Measurements from ENCODE around the gene BHLHA15. TPM values are rescaled to one million over a fixed set of nuclear protein-coding genes. Genes with fewer than 3 reads are reported as not detected.
A peak's percentile ranks its signal among the peaks of the same experiment; 100 is the strongest.

Gene BHLHA15
- under 1 TPM; 0.23 to 0.47 TPM for total RNA-seq

DNA sequence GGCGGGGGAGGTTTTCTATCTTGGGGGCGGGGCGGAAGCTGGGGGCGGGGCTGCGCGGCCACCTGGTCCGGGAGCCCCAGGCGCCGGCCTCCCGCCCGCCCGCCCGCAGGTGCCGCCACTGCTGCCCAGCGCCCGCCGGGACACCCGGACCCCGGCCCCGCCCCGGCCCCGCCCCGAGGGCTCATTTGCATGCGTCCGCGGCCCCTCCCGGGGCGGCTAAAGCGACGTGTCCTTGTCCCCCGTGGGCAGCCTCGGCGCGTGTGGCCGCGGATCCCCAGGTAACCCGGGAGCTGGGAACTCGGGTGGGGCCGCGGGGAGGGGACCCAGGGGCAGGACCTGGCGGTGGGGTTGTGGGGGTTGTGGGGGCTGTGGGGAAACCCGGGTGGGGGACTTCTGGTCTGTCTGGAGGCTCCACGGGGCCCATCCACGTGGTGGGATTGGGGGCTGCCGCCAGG is at the start of gene BHLHA15:
TSS of gene BHLHA15 (plus strand) at position 219 of the 455 bp plus-strand sequence. CDS start 871 bp downstream, outside the sequence.
- H3K9me3 Mint-ChIP-seq (ENCODE audit: low read depth) = no peaks in the 10 kb centered on the region
- POLR2A ChIA-PET = no interaction called here
- ATAC-seq (peak; percentile 31), DNase-seq (peak; percentile 53)
- CTCF ChIA-PET = no interaction called here
- no peak within 1 kb of the TSS for H3K27ac Mint-ChIP-seq
- H3K36me3 Mint-ChIP-seq (ENCODE audit: low read depth) = peaks cover 9% of the 10 kb centered on the region
- H3K4me1 Mint-ChIP-seq = peaks cover 3% of the 10 kb centered on the region
- intact Hi-C loops (cut with DNase I, micrococcal nuclease) = loop anchor here in 1 of 2 experiments (2.0 kb wide), 1 partner anchor 190 kb away; the partner anchor contains the start of gene BAIAP2L1
- H3K4me3 Mint-ChIP-seq = peak within 1 kb of the TSS; percentile 51
- H3K27me3 Mint-ChIP-seq = no peaks in the 10 kb centered on the region

DNA sequence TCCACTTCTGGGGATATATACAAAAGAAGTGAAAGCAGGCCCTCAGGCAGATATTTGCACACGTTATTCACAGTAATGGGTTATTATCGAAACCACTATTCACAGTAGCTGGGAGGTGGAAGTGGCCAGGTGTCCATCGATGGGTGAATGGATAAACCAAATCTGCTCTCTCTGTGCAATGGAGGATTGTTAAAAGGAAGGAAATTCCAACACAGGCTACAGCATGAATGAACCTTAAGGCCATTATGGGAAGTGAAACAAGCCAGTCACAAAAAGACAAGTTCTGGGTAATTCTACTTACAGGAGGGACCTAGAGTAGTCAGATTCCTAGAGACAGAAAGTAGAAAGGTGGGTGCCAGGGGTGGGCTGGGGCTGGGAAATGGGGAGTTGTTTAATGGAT is 48.5 kb upstream of the BHLHA15 start:
- intact Hi-C loops (cut with DNase I, micrococcal nuclease) = no loop called here

GRCh38 chr7:98163269-98163668 is 48.0 kb upstream of the BHLHA15 start:
- Mint-ChIP-seq H3K36me3 (ENCODE audit: low read depth) (peaks cover 6% of the 10 kb centered on the region), H3K4me3 (no peak overlapping the region), H3K27ac (no peak overlapping the region), H3K9me3 (ENCODE audit: low read depth) (no peaks in the 10 kb centered on the region), H3K4me1 (peaks cover 2% of the 10 kb centered on the region), H3K27me3 (no peaks in the 10 kb centered on the region)
- ChIA-PET POLR2A (no interaction called here), CTCF (interaction anchor here (1.0 to 9.8 kb wide), 2 partner anchors 53 to 142 kb away, joined by 3 to 172 read pairs; no protein-coding TSS in a partner anchor)
- no peak for ATAC-seq
- DNase-seq = no peak
- intact Hi-C loops (cut with DNase I, micrococcal nuclease) = no loop called here

More for the DNA sequence above, 48.5 kb upstream of the BHLHA15 start:
- H3K4me1 Mint-ChIP-seq = peaks cover 2% of the 10 kb centered on the region
- H3K9me3 Mint-ChIP-seq (ENCODE audit: low read depth) = no peaks in the 10 kb centered on the region
- no peaks in the 10 kb centered on the region for H3K27me3 Mint-ChIP-seq
- peaks cover 7% of the 10 kb centered on the region for H3K36me3 Mint-ChIP-seq (ENCODE audit: low read depth)
- ChIA-PET CTCF (interaction anchor here (1.0 to 9.8 kb wide), 3 partner anchors 53 to 142 kb away, joined by 3 to 172 read pairs (median 3); no protein-coding TSS in a partner anchor), POLR2A (no interaction called here)
- H3K4me3 Mint-ChIP-seq = no peak overlapping the region
- H3K27ac Mint-ChIP-seq = no peak overlapping the region
- ATAC-seq (no peak), DNase-seq (no peak)

DNA sequence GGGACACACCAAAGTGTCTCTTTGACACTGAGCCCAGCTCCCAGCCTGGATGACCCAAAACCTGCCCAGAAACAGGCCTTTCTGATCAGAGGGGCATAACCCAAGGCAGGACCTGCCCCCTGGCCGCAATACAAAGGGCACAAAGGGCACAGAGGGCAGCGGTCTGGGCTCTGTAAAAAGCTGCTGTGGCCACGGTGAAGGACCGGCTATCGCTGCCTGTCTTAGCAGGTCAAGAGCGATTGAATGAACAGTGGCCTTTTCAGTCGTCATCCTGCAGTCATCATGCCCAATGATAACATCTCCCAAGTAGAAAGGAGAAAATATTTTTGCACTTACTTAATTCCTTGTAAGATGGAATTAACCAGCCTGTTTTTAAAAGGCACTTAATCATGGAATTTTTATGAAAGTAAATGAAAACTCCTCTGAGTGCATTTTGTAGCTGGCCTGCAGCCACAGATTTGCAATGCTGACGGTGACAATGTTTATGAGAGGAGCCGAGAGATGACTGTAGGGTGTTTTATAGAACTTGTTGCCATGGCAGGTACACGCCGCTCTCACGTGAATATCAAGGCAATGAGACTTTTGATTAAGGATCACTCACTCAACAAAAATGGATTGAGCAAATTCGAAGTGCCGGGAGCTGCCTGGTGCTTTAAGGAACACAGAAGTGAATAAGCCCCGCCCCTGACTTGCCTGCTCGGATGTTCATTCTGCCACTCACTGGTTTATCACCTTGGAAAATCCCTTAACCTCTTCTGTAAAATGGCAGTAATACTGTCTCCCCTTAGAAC is 47.3 kb upstream of the BHLHA15 start:
- Mint-ChIP-seq H3K4me1 (peaks cover 5% of the 10 kb centered on the region), H3K4me3 (no peak overlapping the region), H3K27me3 (no peaks in the 10 kb centered on the region), H3K27ac (no peak overlapping the region), H3K9me3 (ENCODE audit: low read depth) (no peaks in the 10 kb centered on the region), H3K36me3 (ENCODE audit: low read depth) (peaks cover 5% of the 10 kb centered on the region)
- POLR2A ChIA-PET = no interaction called here
- CTCF ChIA-PET = interaction anchor here (0.7 to 9.8 kb wide), 5 partner anchors 14 to 143 kb away, joined by 3 to 172 read pairs (median 12); partner anchors contain the start of gene LMTK2
- intact Hi-C loops (cut with DNase I, micrococcal nuclease) = no loop called here
- DNase-seq (no peak), ATAC-seq (no peak)

DNA sequence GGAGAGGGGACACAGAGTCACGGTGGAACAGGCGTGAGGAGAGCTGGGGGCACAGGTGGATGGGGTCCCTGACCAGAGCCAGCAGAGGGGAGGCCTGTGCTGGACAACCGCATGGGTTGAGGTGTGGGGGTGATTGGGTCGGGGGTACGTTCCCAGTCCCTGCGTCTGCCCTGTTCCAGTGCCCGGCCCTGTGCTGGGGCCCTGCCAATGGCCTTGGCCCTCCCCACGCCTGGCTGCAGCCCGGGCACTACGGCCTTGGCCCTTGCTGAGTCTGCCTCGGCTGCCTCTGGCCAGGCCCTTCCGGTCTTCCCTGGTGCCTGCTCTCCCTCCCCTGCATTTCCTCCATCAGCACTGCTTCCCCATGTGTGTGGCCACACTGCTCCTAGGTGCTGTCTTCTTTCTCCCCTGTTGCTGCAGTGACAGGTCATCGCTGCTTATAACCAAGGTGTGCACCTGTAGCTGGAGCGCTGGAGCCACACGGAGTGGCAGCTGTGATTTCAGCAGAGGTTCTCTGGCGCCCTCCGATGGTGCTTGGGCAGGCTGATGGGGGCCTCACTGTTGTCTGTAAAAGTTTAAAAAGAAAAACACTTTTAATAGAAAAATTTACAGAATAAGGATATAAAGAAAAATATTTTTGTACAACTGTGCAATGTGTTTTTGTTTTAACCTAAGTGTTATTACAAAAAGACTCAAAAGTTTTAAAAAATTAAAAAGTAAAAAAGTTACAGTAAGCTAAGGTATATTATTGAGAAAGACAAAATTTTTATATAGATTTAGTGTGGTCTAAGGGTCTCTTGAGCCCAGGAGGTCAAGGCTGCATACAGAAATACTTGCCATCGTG is 45.2 kb upstream of the BHLHA15 start:
- Mint-ChIP-seq H3K36me3 (ENCODE audit: low read depth) (no peaks in the 10 kb centered on the region), H3K4me3 (no peak overlapping the region), H3K27ac (peak overlapping the region; percentile 4), H3K27me3 (no peaks in the 10 kb centered on the region), H3K4me1 (peaks cover 5% of the 10 kb centered on the region), H3K9me3 (ENCODE audit: low read depth) (no peaks in the 10 kb centered on the region)
- peak; percentile 80 for DNase-seq
- intact Hi-C loops (cut with DNase I, micrococcal nuclease) = no loop called here
- ChIA-PET POLR2A (no interaction called here), CTCF (interaction anchor here (0.6 to 9.8 kb wide), 15 partner anchors 9 to 195 kb away, joined by 3 to 172 read pairs (median 4); partner anchors contain the start of gene LMTK2)
- ATAC-seq = peak; percentile 89

GRCh38 chr7:98166668-98166970 is 44.6 kb upstream of the BHLHA15 start:
- H3K9me3 Mint-ChIP-seq (ENCODE audit: low read depth) = no peaks in the 10 kb centered on the region
- H3K36me3 Mint-ChIP-seq (ENCODE audit: low read depth) = peaks cover 4% of the 10 kb centered on the region
- POLR2A ChIA-PET = no interaction called here
- no peak for DNase-seq
- H3K4me1 Mint-ChIP-seq = peaks cover 5% of the 10 kb centered on the region
- no peaks in the 10 kb centered on the region for H3K27me3 Mint-ChIP-seq
- no peak overlapping the region for H3K27ac Mint-ChIP-seq
- CTCF ChIA-PET = interaction anchor here (0.6 to 9.8 kb wide), 12 partner anchors 9 to 196 kb away, joined by 3 to 172 read pairs (median 4); partner anchors contain the start of gene LMTK2
- no peak overlapping the region for H3K4me3 Mint-ChIP-seq
- intact Hi-C loops (cut with DNase I, micrococcal nuclease) = no loop called here
- ATAC-seq = no peak

GRCh38 chr7:98167653-98168052 is 43.6 kb upstream of the BHLHA15 start:
- no peak overlapping the region for H3K27ac Mint-ChIP-seq
- H3K27me3 Mint-ChIP-seq = no peaks in the 10 kb centered on the region
- peaks cover 8% of the 10 kb centered on the region for H3K36me3 Mint-ChIP-seq (ENCODE audit: low read depth)
- DNase-seq = no peak
- H3K4me1 Mint-ChIP-seq = peaks cover 5% of the 10 kb centered on the region
- POLR2A ChIA-PET = no interaction called here
- ATAC-seq = no peak
- H3K9me3 Mint-ChIP-seq (ENCODE audit: low read depth) = no peaks in the 10 kb centered on the region
- CTCF ChIA-PET = interaction anchor here (0.5 to 9.8 kb wide), 7 partner anchors 12 to 197 kb away, joined by 3 to 172 read pairs (median 8); partner anchors contain the start of gene LMTK2
- no peak overlapping the region for H3K4me3 Mint-ChIP-seq
- intact Hi-C loops (cut with DNase I, micrococcal nuclease) = loop anchor here (1.0 kb wide), 2 partner anchors 61 to 146 kb away; partner anchors contain the start of gene LMTK2 (in 2 of the 2)

DNA sequence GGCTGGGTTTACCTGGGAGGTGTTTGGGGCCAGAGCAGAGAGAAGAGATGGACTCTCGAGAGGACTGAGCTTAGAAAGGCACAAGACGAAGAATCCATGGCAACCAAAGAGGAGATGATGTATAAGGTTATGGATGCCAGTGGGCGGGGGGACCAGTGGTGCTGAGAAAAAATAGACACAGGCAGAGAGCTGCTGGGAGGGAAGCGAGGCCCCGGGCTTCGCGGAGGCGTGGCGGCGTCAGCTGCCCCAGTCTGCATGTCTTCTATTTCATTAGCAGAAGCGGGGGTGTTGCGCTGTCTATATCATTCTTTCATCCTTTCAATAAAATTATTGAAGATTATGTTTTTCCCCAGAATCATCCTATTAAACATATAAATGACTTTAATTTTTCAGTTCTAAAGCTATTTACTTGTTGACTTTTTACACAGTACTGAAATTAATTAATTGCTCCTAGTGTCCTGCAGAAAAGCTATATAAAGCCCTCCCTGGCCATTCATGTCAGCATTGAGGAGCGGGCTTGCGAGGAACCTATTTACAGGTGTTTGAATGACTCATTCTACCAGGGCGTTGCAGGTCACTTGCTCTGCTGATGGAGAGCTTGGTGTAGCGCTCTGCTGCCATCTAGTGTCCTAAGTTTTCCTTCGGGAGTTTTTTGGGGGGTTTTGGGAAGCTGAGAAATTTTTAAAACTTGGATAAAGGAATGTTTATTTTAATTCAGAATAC is 42.9 kb upstream of the BHLHA15 start:
- Mint-ChIP-seq H3K27me3 (no peaks in the 10 kb centered on the region), H3K9me3 (ENCODE audit: low read depth) (no peaks in the 10 kb centered on the region), H3K27ac (no peak overlapping the region), H3K4me1 (peaks cover 5% of the 10 kb centered on the region), H3K36me3 (ENCODE audit: low read depth) (peaks cover 8% of the 10 kb centered on the region), H3K4me3 (no peak overlapping the region)
- ChIA-PET POLR2A (interaction anchor here (1.2 kb wide), 1 partner anchor 147 kb away, joined by 3 read pairs; no protein-coding TSS in a partner anchor), CTCF (interaction anchor here (0.5 to 9.8 kb wide), 27 partner anchors 8 to 578 kb away, joined by 3 to 172 read pairs (median 4); partner anchors contain the start of gene LMTK2)
- DNase-seq (peak; percentile 68), ATAC-seq (peak; percentile 68)
- intact Hi-C loops (cut with DNase I, micrococcal nuclease) = loop anchor here (1.0 kb wide), 2 partner anchors 62 to 147 kb away; partner anchors contain the start of gene LMTK2 (in 2 of the 2)

GRCh38 chr7:98168904-98169621 is 42.2 kb upstream of the BHLHA15 start:
- POLR2A ChIA-PET = interaction anchor here (1.2 kb wide), 1 partner anchor 148 kb away, joined by 3 read pairs; no protein-coding TSS in a partner anchor
- no peaks in the 10 kb centered on the region for H3K9me3 Mint-ChIP-seq (ENCODE audit: low read depth)
- H3K27ac Mint-ChIP-seq = no peak overlapping the region
- H3K4me3 Mint-ChIP-seq = no peak overlapping the region
- intact Hi-C loops (cut with DNase I, micrococcal nuclease) = loop anchor here (1.0 kb wide), 2 partner anchors 63 to 148 kb away; partner anchors contain the start of gene LMTK2 (in 2 of the 2)
- H3K4me1 Mint-ChIP-seq = peaks cover 5% of the 10 kb centered on the region
- H3K27me3 Mint-ChIP-seq = no peaks in the 10 kb centered on the region
- CTCF ChIA-PET = interaction anchor here (0.6 to 9.8 kb wide), 26 partner anchors 9 to 577 kb away, joined by 3 to 172 read pairs (median 4); partner anchors contain the start of gene LMTK2
- ATAC-seq = no peak
- no peak for DNase-seq
- H3K36me3 Mint-ChIP-seq (ENCODE audit: low read depth) = peaks cover 8% of the 10 kb centered on the region

DNA sequence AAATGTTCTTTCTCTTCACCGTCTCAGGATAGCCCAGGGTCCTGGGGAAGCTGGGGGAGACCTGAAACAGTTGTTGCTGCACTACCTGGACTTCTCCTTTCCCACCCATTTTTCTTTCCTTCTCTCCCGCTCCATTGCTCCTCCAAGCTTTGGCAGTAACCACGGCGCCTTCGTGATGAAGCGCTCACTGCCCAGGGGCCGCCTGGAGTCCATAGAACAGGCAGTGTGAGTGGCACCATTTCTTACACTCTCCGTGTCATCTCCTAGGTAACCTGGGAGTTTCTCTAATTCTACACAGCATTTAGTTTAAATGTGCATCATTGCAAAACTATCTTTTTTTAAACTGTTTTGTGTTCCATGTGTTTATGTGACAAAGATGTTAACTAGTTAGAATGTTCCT is 40.3 kb upstream of the BHLHA15 start:
- ChIA-PET CTCF (interaction anchor here (0.9 to 1.5 kb wide), 2 partner anchors 32 to 149 kb away, joined by 3 to 4 read pairs; no protein-coding TSS in a partner anchor), POLR2A (no interaction called here)
- Mint-ChIP-seq H3K9me3 (ENCODE audit: low read depth) (no peaks in the 10 kb centered on the region), H3K4me3 (no peak overlapping the region), H3K36me3 (ENCODE audit: low read depth) (peaks cover 8% of the 10 kb centered on the region), H3K4me1 (peaks cover 4% of the 10 kb centered on the region), H3K27me3 (no peaks in the 10 kb centered on the region), H3K27ac (no peak overlapping the region)
- intact Hi-C loops (cut with DNase I, micrococcal nuclease) = no loop called here
- ATAC-seq (no peak), DNase-seq (no peak)
